ENCODE data around the gene KIF16B.

- no peak for TF ChIP-seq POLR2A (IDR thresholded peaks at IDR 0.05)
- TF ChIP-seq, protein P1, sequence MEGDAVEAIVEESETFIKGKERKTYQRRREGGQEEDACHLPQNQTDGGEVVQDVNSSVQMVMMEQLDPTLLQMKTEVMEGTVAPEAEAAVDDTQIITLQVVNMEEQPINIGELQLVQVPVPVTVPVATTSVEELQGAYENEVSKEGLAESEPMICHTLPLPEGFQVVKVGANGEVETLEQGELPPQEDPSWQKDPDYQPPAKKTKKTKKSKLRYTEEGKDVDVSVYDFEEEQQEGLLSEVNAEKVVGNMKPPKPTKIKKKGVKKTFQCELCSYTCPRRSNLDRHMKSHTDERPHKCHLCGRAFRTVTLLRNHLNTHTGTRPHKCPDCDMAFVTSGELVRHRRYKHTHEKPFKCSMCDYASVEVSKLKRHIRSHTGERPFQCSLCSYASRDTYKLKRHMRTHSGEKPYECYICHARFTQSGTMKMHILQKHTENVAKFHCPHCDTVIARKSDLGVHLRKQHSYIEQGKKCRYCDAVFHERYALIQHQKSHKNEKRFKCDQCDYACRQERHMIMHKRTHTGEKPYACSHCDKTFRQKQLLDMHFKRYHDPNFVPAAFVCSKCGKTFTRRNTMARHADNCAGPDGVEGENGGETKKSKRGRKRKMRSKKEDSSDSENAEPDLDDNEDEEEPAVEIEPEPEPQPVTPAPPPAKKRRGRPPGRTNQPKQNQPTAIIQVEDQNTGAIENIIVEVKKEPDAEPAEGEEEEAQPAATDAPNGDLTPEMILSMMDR (IDR thresholded peaks at IDR 0.05), result no peak
Measured at GRCh38 chr20:16599257-16599656, 26.0 kb upstream of the KIF16B start.
